Activated T-helper 2 cell treated with anti-CD3 and anti-CD28 coated beads, Interferon-gamma antibody, Interleukin-2, Interleukin-4, amounts not matched to agents 10 μg/mL and 5 μg/mL and 100 μg/mL, durations not matched to agents 14 hours and 24 hours and 36 hours (primary cell): Measurements from ENCODE around the gene CPSF2. TPM values are rescaled to one million over a fixed set of nuclear protein-coding genes. Genes with fewer than 3 reads are reported as not detected.

Experiments
- DNase-seq: peaks from one replicate; pipeline ENCODE4 v3.0.0; 2021; ENCODE audit warnings: low spot score
- H3K27ac Mint-ChIP-seq: one replicate; pipeline ENCODE4 v1.8.0; 2021; ENCODE audit warnings: mixed read lengths
- H3K27me3 Mint-ChIP-seq: one replicate; pipeline ENCODE4 v1.8.0; 2021; ENCODE audit warnings: low read depth, mixed read lengths
- H3K36me3 Mint-ChIP-seq: one replicate; pipeline ENCODE4 v1.8.0; 2021; ENCODE audit warnings: low read depth, mixed read lengths
- H3K4me1 Mint-ChIP-seq: one replicate; pipeline ENCODE4 v1.8.0; 2021; ENCODE audit warnings: low read depth, mixed read lengths
- H3K4me3 Mint-ChIP-seq: one replicate; pipeline ENCODE4 v1.8.0; 2021; ENCODE audit warnings: low read depth, mild to moderate bottlenecking, moderate library complexity, mixed read lengths
- H3K9me3 Mint-ChIP-seq: one replicate; pipeline ENCODE4 v1.8.0; 2021; ENCODE audit warnings: mixed read lengths
- intact Hi-C: fragments of 100-400 bp; cut with micrococcal nuclease; formaldehyde crosslinking; loops from one replicate; pipeline ENCODE4 v1.15.1; 2023
- total RNA-seq: library from RNA; stranded (reverse); gene quantifications from 2 replicates; pipeline ENCODE4 v1.2.3, GENCODE V29; 2022

CPSF2 gene
- total RNA-seq, 1 donor from 2014 or later: 104 TPM

DNA sequence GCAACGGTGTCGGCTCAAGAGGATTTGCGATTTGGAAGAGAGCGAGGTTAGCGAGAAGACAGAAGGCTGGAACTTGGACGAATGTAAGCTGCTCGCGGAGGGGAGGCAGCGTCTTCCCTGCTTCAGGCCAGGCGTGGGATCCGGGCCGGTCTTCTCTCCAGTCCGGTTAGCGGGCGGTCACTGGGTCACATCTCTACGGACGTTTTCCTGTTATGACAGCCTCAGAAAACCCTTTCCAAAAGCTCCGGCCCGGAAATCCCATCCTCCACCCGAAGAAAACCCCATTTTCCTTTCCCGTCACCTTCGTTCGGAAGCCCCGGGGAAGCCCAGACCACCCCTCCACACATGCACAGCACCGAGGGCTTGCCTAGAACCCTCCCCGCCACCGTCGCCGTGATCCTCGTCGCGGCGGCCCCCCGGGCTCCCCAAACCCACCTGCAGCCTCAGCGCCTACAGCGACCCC lies 531 bp upstream of the CPSF2 start:
- peaks cover 57% of the 10 kb centered on the region for H3K36me3 Mint-ChIP-seq
- no peak for DNase-seq
- H3K4me1 Mint-ChIP-seq: peaks cover 30% of the 10 kb centered on the region
- H3K9me3 Mint-ChIP-seq: no peaks in the 10 kb centered on the region
- peak overlapping the region; percentile 100 for H3K4me3 Mint-ChIP-seq
- intact Hi-C loops: loop anchor here (1.0 to 10.0 kb wide), 4 partner anchors 15 to 554 kb away; partner anchors contain the start of genes ATXN3 and TRIP11
- H3K27ac Mint-ChIP-seq: peak overlapping the region; percentile 100
- no peaks in the 10 kb centered on the region for H3K27me3 Mint-ChIP-seq

DNA sequence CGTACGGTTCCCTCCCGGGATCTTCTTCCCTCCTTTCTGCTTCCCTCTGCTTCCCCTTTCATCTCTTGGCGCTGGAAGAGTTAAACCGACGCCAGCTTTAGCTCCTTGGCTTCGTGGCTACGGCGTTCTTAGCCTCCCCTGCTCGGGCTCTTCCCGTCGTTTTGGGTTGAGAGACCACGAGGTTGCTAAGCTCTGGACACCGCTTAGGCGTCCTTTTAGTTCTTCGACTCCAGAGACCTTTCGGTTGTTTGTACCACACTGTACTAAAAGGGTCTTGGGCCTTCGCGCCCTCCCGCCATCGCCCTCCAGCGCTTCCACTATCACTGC lies 545 bp downstream of the CPSF2 start:
- peak overlapping the region; percentile 100 for H3K27ac Mint-ChIP-seq
- H3K4me3 Mint-ChIP-seq: peak overlapping the region; percentile 100
- no peaks in the 10 kb centered on the region for H3K9me3 Mint-ChIP-seq
- peaks cover 59% of the 10 kb centered on the region for H3K36me3 Mint-ChIP-seq
- H3K4me1 Mint-ChIP-seq: peaks cover 35% of the 10 kb centered on the region
- H3K27me3 Mint-ChIP-seq: no peaks in the 10 kb centered on the region
- intact Hi-C loops: loop anchor here (5.0 to 10.0 kb wide), 3 partner anchors 80 to 552 kb away; partner anchors contain the start of gene TRIP11
- no peak for DNase-seq

DNA sequence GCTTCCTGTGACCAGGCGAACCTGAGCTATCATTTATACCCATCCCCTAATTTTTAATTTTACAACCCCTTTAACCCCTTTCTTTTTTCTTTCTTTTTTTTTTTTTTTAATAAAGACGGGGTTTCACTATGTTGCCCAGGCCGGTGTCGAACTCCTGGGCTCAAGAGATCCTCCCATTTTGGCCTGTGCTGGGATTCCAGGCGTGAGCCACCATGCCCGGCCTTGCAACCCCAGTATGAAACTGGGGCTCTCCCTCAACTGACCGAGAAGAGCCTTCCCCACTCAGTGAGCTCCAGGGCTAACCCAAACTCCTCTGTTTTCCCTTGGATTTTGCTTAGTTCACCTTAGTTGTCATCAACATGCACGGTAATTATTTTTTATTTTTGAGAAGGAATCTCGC lies 992 bp downstream of the CPSF2 start:
- intact Hi-C loops: loop anchor here (5.0 to 10.0 kb wide), 3 partner anchors 80 to 552 kb away; partner anchors contain the start of gene TRIP11
- Mint-ChIP-seq H3K27ac (peak overlapping the region; percentile 100), H3K27me3 (no peaks in the 10 kb centered on the region), H3K36me3 (peaks cover 59% of the 10 kb centered on the region), H3K4me3 (peak overlapping the region; percentile 100), H3K9me3 (no peaks in the 10 kb centered on the region), H3K4me1 (peaks cover 37% of the 10 kb centered on the region)
- DNase-seq: no peak

DNA sequence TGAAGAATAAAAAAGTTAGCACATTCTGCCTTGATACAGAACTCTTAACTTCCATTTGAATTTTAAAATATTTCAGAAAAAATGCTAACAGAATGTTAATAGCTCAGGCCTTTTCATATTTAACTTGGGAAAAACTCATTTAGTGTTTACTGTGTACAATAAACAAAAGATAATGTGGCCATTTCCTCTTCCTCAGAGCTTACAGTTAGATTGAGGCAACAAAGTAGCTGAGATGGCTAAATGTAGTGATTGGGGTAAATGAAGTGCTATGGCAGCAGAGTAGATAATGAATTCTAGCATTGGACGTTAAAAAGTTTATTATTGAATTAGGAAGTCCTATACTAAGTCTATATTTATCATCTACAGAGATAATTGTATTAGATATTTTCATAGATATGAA lies 12.7 kb downstream of the CPSF2 start:
- no peak for DNase-seq
- H3K4me1 Mint-ChIP-seq: peaks cover 12% of the 10 kb centered on the region
- H3K27me3 Mint-ChIP-seq: no peaks in the 10 kb centered on the region
- H3K4me3 Mint-ChIP-seq: no peak overlapping the region
- intact Hi-C loops: no loop called here
- H3K9me3 Mint-ChIP-seq: no peaks in the 10 kb centered on the region
- peaks cover 62% of the 10 kb centered on the region for H3K36me3 Mint-ChIP-seq
- no peak overlapping the region for H3K27ac Mint-ChIP-seq

DNA sequence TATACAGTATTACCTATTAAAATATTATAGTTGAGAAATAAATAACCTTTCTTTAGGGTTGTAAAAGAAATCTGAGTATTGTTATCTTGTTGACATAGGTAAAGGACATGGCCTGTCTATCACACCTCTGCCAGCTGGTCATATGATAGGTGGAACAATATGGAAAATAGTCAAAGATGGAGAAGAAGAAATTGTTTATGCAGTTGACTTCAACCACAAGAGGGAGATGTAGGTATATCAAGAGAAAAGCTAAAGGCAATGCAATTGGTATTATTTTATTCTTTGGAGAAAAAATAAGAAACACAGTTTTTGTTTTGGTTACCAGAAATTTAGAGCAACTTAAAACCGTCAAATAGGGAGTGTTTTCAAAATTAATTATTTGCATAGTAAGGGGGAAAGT lies 13.5 kb downstream of the CPSF2 start:
- intact Hi-C loops: no loop called here
- H3K4me1 Mint-ChIP-seq: peaks cover 9% of the 10 kb centered on the region
- H3K4me3 Mint-ChIP-seq: no peak overlapping the region
- H3K27me3 Mint-ChIP-seq: no peaks in the 10 kb centered on the region
- H3K36me3 Mint-ChIP-seq: peaks cover 55% of the 10 kb centered on the region
- DNase-seq: no peak
- no peak overlapping the region for H3K27ac Mint-ChIP-seq
- no peaks in the 10 kb centered on the region for H3K9me3 Mint-ChIP-seq

DNA sequence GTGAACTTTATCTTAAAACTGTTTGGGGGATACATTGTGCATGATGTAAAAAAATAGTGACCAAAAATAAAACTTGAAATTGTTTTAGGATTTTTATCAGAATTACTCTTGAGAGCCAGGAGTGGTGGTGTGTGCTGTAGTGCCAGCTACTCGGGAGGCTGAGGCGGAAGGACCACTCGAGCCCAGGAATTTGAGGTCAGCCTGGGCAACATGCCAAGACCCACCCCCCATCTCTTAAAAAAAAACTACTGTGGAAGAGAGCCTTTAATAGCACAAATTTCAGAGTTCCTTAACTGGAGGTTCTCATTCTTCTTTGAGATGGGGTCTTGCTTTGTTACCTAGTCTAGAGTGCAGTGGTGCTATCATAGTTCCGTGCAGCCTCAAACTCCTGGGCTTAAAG lies 21.5 kb downstream of the CPSF2 start:
- Mint-ChIP-seq H3K4me1 (peaks cover 10% of the 10 kb centered on the region), H3K27ac (no peak overlapping the region), H3K27me3 (no peaks in the 10 kb centered on the region), H3K4me3 (no peak overlapping the region), H3K9me3 (no peaks in the 10 kb centered on the region), H3K36me3 (peaks cover 67% of the 10 kb centered on the region)
- intact Hi-C loops: no loop called here
- no peak for DNase-seq

DNA sequence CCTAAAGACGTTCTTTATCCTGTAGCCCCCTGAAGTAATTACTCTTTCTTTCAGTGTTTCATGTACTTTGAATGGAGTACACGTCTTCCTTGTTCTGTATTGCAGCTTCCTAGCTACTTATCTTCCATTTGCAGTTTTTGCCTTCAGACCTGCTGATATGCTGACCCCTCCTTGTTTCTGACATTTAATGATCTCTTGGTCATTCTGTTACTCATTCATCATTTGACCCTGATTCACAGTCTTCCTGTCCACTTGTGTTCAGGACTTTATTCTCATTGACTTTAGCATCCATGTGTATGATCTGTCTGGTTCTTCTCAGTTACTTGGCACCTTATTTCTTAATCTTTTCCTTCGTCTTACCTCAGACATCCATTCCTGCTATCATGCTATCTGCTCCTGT lies 22.2 kb downstream of the CPSF2 start:
- no peak for DNase-seq
- no peak overlapping the region for H3K4me3 Mint-ChIP-seq
- intact Hi-C loops: no loop called here
- H3K27me3 Mint-ChIP-seq: no peaks in the 10 kb centered on the region
- peaks cover 10% of the 10 kb centered on the region for H3K4me1 Mint-ChIP-seq
- H3K9me3 Mint-ChIP-seq: no peaks in the 10 kb centered on the region
- H3K36me3 Mint-ChIP-seq: peaks cover 65% of the 10 kb centered on the region
- no peak overlapping the region for H3K27ac Mint-ChIP-seq

DNA sequence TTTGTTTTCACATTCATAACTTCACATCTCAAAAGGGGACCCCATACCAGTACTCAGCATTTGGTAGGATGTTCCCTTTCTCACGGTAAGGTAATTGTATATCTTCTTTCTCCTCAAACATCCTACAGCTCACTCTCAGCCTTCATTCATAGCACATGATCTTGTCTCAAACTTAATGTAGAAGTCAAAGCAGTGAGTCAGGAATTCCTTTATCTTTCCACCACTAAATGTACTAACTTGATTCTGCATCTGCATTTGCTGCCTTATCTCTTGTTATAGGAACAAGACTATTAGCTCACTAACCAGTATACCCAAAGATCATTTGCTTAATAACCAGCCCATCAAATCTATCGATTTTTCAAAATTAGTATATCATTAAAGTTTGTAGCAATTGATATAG lies 22.9 kb downstream of the CPSF2 start:
- Mint-ChIP-seq H3K4me3 (no peak overlapping the region), H3K36me3 (peaks cover 67% of the 10 kb centered on the region), H3K4me1 (peaks cover 10% of the 10 kb centered on the region), H3K27me3 (no peaks in the 10 kb centered on the region), H3K9me3 (no peaks in the 10 kb centered on the region), H3K27ac (no peak overlapping the region)
- DNase-seq: no peak
- intact Hi-C loops: no loop called here

DNA sequence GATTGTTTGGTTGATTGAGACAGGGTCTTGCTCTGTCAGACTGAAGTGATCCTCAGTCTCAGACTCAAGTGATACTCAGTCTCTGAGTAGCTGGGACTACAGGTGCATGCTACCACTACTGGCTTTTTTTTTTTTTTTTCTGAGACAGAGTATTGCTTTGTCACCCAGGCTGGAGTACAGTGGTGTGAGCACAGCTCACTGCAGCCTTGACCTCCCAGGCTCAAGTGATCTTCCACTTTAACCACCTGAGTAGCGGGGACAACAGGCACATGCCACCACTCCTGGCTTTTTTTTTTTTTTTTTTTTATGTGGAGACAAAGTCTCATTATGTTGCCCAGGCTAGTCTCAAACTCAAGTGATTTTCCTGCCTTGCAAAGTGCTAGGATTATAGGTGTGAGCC lies 31.8 kb downstream of the CPSF2 start:
- Mint-ChIP-seq H3K4me3 (no peak overlapping the region), H3K27me3 (no peaks in the 10 kb centered on the region), H3K27ac (no peak overlapping the region), H3K9me3 (no peaks in the 10 kb centered on the region), H3K36me3 (peaks cover 69% of the 10 kb centered on the region), H3K4me1 (peaks cover 7% of the 10 kb centered on the region)
- intact Hi-C loops: no loop called here
- no peak for DNase-seq

DNA sequence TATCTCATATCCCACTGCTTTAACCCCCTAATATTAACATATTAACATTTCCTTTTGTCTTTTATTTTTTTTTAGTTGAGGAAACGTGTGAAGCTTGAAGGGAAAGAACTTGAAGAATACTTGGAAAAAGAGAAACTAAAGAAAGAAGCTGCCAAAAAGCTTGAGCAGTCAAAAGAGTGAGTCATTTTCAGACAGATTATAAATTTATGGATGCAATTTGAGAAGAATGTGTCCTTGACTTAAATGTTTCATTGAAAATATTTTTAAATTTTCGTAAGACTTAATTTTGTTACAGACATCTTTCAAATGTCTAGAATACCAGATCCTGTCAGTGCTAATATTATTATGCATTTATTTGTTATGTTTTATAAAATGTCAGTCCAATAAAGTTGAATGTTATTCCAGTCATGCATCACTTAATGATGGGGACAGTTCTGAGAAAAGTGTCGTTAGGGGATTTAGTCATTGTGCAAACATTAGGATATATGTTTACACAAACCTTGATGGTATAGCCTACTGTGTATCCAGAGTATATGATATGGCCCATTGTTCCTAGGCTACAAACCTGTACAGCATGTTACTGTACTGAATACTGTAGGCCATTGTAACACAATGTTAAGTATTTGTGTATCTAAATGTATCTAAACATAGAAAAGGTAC lies 32.6 kb downstream of the CPSF2 start:
- H3K36me3 Mint-ChIP-seq: peaks cover 71% of the 10 kb centered on the region
- DNase-seq: no peak
- no peak overlapping the region for H3K27ac Mint-ChIP-seq
- H3K4me3 Mint-ChIP-seq: no peak overlapping the region
- H3K9me3 Mint-ChIP-seq: no peaks in the 10 kb centered on the region
- intact Hi-C loops: no loop called here
- no peaks in the 10 kb centered on the region for H3K27me3 Mint-ChIP-seq
- H3K4me1 Mint-ChIP-seq: peaks cover 7% of the 10 kb centered on the region

DNA sequence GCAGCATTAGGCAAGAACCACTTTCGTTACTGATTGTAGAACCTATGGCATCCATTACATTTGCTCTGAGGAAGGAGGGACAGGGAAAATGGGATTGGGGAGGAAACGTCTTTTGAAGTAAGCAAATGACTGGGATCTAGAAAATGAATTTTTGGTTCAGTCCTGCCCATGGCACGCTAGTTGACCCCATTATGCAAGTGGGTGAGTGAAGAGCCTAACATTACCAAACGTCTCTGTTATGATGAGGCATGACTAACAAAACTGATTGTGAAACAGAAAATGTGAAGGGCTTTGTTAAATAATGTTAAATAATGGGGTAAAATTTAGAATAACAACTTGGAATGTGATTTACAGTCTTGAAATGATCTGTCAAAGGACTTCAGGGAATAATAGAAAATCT lies 38.9 kb downstream of the CPSF2 start:
- intact Hi-C loops: no loop called here
- H3K36me3 Mint-ChIP-seq: peaks cover 88% of the 10 kb centered on the region
- no peaks in the 10 kb centered on the region for H3K27me3 Mint-ChIP-seq
- DNase-seq: no peak
- H3K9me3 Mint-ChIP-seq: peaks cover 15% of the 10 kb centered on the region
- no peak overlapping the region for H3K27ac Mint-ChIP-seq
- H3K4me1 Mint-ChIP-seq: peaks cover 6% of the 10 kb centered on the region
- no peak overlapping the region for H3K4me3 Mint-ChIP-seq

DNA sequence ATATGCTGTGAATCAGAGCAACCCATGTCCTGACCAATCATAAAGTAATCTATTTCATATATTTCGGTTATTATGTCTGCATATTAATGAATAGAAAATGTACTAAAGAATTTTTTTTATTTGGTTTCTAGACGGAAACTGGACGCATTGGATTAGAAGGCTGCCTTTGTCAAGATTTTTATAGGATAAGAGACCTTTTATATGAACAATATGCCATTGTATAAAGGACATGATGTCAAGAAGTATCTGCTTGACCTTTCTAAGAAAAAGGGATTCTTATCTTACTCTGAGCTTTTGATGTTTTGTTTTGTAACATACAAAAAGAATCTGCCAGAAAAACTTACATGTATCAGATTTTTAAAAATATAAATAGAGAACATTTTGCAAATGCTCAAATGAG lies 39.8 kb downstream of the CPSF2 start:
- Mint-ChIP-seq H3K27me3 (no peaks in the 10 kb centered on the region), H3K4me3 (no peak overlapping the region), H3K9me3 (peaks cover 17% of the 10 kb centered on the region), H3K36me3 (peaks cover 81% of the 10 kb centered on the region), H3K27ac (no peak overlapping the region), H3K4me1 (peaks cover 6% of the 10 kb centered on the region)
- no peak for DNase-seq
- intact Hi-C loops: no loop called here

DNA sequence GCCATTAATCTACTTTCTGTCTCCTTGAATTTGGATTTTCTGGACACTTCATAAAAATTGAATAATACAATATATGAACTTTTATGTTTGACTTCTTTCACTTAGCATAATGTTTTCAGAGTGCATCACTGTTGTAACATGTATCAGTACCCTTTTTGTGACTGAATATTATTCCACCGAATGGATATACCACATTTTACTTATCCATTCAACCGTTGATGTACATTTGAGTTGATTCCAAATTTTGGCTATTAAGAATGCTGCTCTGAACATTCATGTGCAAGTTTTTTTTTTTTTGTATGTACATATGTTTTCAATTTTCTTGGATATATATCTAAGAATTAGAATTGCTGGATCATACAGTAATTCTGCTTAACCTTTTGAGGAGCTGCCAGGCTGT lies 43.2 kb downstream of the CPSF2 start:
- no peak for DNase-seq
- H3K9me3 Mint-ChIP-seq: peaks cover 20% of the 10 kb centered on the region
- H3K4me3 Mint-ChIP-seq: no peak overlapping the region
- H3K36me3 Mint-ChIP-seq: peaks cover 66% of the 10 kb centered on the region
- no peaks in the 10 kb centered on the region for H3K27me3 Mint-ChIP-seq
- H3K4me1 Mint-ChIP-seq: no peaks in the 10 kb centered on the region
- intact Hi-C loops: no loop called here
- H3K27ac Mint-ChIP-seq: no peak overlapping the region

DNA sequence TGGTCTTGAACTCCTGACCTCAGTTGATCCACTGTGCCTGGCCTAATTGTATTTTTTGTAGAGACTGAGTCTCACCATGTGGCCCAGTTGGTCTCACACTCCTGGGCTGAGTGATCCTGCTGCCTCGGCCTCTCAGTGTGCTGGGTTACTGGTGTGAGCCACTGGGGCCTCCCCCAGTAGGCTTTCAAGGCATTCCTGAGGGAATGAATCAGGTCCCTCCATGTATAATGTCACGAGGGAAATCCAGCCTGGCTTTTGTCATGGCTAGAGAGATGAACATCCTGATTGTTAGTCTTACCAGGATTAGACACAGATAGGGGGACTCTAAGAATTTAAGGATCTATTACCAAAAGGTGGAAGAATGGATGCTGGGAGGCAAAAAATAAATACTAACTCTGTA lies 51.9 kb downstream of the CPSF2 start:
- Mint-ChIP-seq H3K4me3 (no peak overlapping the region), H3K9me3 (peaks cover 3% of the 10 kb centered on the region), H3K27me3 (peaks cover 3% of the 10 kb centered on the region), H3K4me1 (no peaks in the 10 kb centered on the region), H3K27ac (no peak overlapping the region), H3K36me3 (no peaks in the 10 kb centered on the region)
- no peak for DNase-seq
- intact Hi-C loops: no loop called here
